ENCODE results near the gene CSF3R.
"Not testable (repeated sequence)": the region's sequence is repeated elsewhere in the genome, so short reads cannot be mapped to it uniquely, and the experiment has no call there.

Gene CSF3R

GRCh38 chr1:36513676-36514473 is 31.2 kb upstream of the CSF3R start:
- DNase-seq (ENCODE audit: low read depth, low spot score) = peak; percentile 42

DNA sequence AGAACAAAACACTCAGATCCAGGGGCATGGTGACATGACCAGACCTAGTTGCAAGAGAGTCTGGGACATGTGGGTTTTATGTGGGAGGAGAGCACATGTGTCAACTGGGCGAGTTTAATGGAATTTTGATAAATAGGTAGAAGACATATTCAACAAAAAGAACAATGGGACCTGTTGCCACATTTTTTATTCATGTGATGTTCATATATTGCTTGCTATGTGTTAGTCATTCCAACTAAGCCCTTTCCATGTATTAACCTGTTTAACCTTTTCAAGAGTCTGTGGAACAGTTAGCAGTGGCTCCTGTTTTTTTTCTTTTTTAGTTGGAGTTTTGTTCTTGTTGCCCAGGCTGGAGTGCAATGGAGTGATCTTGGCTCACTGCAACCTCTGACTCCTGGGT is 30.1 kb upstream of the CSF3R start:
- DNase-seq (ENCODE audit: low read depth, low spot score) = no peak

- DNase-seq (ENCODE audit: low read depth, low spot score) = no peak
Measured at GRCh38 chr1:36511804-36512798, 29.4 kb upstream of the CSF3R start.

GRCh38 chr1:36511220-36511619 is 28.5 kb upstream of the CSF3R start:
- DNase-seq (ENCODE audit: low read depth, low spot score) = not testable (repeated sequence)

DNA sequence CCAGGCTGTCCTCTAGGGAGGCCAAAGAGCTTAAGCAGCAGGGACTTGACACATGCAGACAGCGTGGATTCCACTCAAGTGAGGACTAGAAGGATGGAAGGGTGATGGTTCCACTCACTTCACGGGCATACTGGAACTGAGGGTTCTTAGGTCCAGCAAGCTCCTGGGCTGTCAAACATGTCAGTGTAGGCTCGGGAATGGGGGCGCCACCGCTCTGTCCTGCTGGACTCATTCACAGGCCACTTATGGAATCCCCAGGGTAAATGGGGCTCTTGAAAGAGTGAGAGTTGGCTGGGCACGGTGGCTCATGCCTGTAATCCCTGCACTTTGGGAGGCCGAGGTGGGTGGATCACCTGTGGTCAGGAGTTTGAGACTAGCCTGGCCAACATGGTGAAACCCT is 27.7 kb upstream of the CSF3R start:
- no peak for DNase-seq (ENCODE audit: low read depth, low spot score)

DNA sequence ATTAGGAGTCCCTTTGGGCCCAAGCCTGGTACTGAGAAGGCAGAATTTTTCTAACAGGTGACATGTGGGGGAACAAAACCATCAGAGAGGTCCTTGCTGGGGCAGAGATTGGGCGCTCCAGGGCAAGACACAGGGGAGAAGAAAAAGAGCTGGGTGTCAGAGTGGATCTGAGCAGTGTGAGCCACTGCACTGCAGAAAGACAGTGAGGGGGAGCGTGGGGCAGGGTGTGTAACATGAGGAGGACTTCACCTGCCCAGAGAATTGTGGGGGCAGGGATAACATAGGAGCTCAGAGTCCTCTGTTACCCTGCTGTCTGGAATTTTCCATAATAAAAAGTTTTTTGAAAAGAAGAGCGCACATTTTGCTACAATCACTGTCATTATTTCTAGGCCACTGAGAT is 25.5 kb upstream of the CSF3R start:
- DNase-seq (ENCODE audit: low read depth, low spot score) = no peak

DNA sequence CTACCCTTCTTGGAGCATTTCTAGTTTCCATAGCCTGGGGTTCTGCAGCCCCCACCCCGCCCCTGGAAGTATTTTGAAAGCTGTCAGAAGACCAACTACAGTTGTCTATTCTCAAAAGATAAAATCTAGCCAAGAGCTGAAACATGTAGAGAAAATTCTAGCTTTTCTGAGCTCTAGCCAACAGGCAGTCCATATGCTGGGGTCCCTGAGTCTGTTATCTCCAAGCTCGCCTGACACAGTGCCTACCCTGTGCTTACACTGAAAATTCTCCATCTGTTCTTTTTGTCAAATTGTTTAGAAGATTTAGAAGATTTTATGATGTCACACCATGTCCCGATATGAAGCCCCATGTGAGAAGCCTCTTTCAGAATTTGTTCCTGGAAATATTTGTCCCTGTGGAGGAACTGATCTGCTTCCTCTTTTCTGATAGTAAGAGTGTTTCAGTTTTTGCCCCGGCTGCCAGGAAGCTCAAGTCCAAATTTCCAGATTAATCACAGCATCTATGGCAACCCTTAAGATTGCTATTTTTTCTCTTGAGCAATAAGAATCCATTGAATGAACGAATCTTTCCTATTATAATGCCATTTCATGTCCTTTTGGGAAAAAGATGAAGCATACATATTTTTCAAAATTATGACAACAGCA is 23.7 kb upstream of the CSF3R start:
- no peak for DNase-seq (ENCODE audit: low read depth, low spot score)

GRCh38 chr1:36503733-36504132 is 21.0 kb upstream of the CSF3R start:
- no peak for DNase-seq (ENCODE audit: low read depth, low spot score)

DNA sequence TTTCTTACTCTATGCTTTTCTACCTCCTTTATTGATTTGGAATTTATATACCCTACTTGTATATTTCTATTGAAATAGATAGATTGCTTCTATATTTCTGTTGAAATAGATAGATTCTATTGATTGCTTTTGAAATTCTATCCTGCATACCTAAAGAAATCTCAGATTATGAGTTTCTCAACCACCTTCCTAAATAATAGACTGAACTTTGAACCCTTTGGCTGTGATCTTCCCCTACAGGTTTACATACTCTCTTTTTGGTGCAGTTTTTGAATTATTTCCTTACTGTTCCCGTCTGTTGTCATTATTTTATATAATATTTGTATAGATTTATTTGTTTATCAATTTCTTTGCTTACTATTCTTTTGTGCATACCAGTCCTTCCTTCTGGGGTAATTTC is 20.4 kb upstream of the CSF3R start:
- DNase-seq (ENCODE audit: low read depth, low spot score) = no peak

DNA sequence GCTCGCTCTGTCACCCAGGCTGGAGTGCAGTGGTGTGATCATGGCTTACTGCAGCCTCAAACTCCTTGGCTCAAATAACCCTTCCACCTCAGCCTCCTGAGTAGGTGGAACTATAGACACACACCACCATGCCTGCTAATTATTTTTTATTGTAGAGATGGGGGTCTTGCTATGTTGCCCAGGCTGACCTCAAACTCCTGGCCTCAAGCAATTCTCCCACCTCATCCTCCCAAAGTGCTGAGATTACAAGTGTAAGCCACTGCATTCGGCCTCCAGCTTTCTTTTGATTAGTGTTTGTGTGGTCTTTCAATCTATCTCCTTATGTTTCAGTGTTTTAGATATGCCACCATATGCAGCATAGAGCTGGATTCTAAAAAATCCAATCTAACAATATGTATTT is 19.9 kb upstream of the CSF3R start:
- DNase-seq (ENCODE audit: low read depth, low spot score) = no peak

- DNase-seq (ENCODE audit: low read depth, low spot score) = not testable (repeated sequence)
Measured at GRCh38 chr1:36501911-36502310, 19.2 kb upstream of the CSF3R start.

DNA sequence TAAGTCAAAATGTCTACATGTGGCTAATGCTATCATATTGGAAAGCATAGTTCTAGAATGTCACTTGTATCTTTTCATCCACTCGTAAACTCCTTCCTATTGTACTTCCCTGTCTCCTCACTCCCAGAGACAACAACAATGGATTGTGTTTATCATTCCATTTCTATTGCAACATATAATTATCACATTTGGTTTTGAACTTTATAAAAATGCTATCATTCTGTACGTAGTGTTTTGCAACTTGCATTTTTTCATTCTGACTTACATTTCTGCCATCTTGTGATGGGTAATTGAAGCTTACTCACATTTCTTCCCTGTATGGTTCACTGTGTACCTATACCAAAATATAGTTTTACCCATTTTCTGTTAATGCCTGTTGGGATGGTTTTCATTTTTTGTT is 14.5 kb upstream of the CSF3R start:
- no peak for DNase-seq (ENCODE audit: low read depth, low spot score)

- no peak for DNase-seq (ENCODE audit: low read depth, low spot score)
Measured at GRCh38 chr1:36494971-36495370, 12.3 kb upstream of the CSF3R start.

DNA sequence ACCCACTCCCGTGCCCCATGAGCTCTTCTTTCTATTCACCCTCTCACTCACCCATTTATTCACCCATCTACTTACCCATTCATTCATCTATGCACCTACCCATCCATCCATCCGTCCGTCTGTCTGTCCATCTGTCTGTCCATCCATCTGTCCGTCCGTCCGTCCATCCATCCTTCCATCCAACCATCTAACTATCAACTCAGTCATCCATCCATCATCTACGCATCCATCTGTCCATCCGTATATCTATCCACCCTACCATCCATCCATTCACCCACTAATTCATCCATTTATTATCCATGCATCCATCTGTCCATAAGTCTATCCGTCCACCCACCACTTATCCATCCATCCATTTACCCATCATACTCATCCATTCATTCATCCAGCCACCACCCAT is 10.8 kb upstream of the CSF3R start:
- no peak for DNase-seq (ENCODE audit: low read depth, low spot score)

DNA sequence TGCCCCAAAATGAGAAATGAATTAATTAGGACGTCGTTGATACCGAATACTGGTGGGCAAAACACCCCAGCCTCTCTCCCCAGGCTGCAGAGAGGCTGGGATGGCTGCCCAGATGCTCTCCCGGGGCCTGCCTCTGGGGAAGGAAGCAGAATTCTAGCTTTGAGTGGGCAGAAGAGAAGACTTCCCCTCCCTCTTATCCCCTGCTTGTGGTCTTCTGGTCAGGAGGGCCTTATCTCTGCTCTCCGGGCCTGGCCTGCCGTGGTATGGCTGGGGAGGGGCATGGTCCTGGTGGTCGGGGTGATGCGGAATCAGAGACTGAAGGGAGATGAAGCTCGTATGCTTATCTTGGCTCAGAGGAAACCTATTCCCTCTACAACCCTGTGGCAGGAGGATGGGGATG is 9.8 kb upstream of the CSF3R start:
- no peak for DNase-seq (ENCODE audit: low read depth, low spot score)

GRCh38 chr1:36489258-36490051 is 6.7 kb upstream of the CSF3R start:
- DNase-seq (ENCODE audit: low read depth, low spot score) = not testable (repeated sequence)

- no peak for DNase-seq (ENCODE audit: low read depth, low spot score)
Measured at GRCh38 chr1:36487906-36488305, 5.2 kb upstream of the CSF3R start.

GRCh38 chr1:36487336-36487725 is 4.6 kb upstream of the CSF3R start:
- DNase-seq (ENCODE audit: low read depth, low spot score) = not testable (repeated sequence)

- DNase-seq (ENCODE audit: low read depth, low spot score) = no peak
Measured at GRCh38 chr1:36486439-36487335, 4.0 kb upstream of the CSF3R start.

- no peak for DNase-seq (ENCODE audit: low read depth, low spot score)
Measured at GRCh38 chr1:36486093-36486438, 3.4 kb upstream of the CSF3R start.
